DND-41 (cell line): ENCODE results near the gene KLHL2.

Source experiments
- CTCF ChIP-seq: IDR thresholded peaks from 2 replicates; pipeline ENCODE4 v1.5.1; 2012; ENCODE audit warnings: borderline replicate concordance, low read length, moderate library complexity, mild to moderate bottlenecking; ENCODE audit not compliant: poor library complexity, severe bottlenecking; ENCODE audit errors: extremely low read depth
- EZH2 ChIP-seq: IDR thresholded peaks from 3 replicates; pipeline ENCODE4 v1.6.1; 2012; ENCODE audit warnings: borderline replicate concordance, low read depth, mild to moderate bottlenecking, moderate library complexity, low read length, inconsistent platforms; ENCODE audit not compliant: severe bottlenecking

DNA sequence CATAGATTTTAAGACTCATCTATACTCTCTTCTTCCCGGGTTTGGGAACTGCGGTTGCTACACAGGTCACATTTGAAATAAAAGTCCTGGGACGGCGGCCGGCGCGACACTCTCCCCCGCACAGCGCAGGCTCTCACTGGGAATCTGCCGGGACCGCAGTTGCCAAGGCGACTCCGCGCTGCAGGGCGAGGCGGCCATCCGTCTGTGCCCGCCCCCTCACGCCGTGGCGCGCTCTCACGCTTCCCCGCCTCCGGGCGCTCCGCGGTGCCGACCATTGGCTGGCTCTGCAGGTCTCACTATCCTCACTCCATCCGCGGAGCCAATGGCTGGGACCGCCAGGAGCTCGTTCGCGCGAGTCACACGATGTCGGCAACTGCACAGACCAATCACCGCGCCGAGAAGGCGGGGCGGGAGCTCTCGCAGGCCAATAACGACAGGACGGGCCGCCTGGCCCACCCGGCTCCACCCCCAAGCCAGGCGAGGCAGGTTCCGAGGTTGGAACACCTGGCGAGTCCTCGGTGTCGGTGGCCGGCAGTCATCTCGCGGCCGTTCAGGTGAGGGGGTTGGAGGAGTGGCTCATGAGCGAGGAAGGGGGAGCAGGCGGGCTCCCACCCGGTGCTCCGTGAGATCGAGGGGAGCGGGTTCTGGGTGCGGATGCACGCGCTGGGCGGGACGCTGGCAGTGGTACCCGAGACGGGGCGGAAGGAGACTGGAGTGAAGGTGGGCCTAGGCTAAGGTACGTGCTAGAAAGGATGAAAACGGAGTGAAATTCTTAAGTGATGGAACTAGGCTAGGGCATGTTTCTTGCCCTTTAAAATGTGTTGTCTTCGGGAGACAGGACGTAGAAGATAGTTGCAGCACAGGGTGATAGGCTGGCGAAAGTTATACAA lies 120.1 kb downstream of the KLHL2 start, which contains the start of gene MSMO1:
- TF ChIP-seq CTCF (no peak), EZH2 (no peak)
